ENCODE measurements around the gene UFL1.

- TF ChIP-seq CTCF (IDR thresholded peaks at IDR 0.05; ENCODE audit: low read length) (no peak), EZH2 (optimal IDR thresholded peaks at IDR 0.05; ENCODE audit: low read depth, low read length) (no peak)
These were observed 10.8 kb downstream of the UFL1 start for GRCh38 chr6:96532399-96532798.
